ENCODE measurements around the gene KMT2D. TPM values are rescaled to one million over a fixed set of nuclear protein-coding genes. Genes with fewer than 3 reads are reported as not detected.

The KMT2D gene
- total RNA-seq, 2 donors from 2014 or later = 68.6 to 84.2 TPM

DNA sequence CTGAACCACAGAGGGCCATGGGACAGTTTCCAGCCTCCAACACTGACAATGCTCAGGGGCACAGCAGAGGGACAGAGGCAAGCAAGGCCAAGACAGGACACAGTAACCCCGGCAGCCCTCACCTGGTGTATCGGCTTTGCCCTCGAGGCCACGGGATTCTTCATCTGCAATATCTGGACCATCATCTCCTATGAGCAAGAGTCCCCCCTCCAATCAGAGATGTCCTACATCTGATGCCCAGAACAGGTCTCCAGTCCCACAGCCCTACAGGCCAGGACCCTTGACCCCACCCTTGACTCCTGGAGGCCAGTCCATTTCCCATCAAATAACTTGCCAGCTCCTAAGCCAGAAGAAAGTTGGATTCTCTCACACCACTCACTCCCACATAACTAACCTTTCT lies 17.4 kb downstream of the KMT2D start:
- no peak for ATAC-seq (replicated peaks in 1 of 2)
- H3K36me3 Mint-ChIP-seq (ENCODE audit: insufficient read depth in 2 of 2) = peaks cover 19 to 20% of the 10 kb centered on the region in 2 donors
- H3K27me3 Mint-ChIP-seq (ENCODE audit: low read depth) = no peaks in the 10 kb centered on the region

DNA sequence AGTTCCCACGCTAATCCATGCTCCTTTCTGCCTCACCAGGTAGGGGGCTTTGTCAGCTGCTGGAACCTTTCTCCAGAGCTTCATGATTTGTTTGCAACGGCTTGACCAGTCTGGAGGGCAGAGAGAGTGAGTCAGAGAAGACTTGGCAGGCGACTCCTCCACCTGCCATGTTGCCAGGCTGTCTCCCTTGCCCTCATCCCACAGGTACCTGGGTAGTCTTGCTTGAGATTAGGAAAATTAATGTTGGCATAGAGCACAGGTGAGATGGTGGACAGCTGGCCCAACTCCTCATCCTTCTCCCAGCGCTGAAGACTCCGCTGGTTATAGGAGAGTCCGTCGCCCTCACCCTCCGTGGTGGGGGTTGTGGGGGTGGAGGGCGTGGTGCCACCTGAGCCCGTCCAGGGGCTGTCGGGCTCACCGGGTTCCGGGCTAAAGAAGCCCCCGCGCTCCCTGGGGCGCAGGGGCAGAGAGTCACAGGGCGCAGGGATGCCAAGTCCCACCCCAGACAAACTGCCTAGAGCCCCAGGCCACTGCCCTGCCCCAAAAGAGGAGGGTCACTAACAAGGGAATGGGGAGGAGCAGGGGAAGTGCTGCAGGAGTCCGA lies 18.6 kb downstream of the KMT2D start:
- DNase-seq = no peak
- Mint-ChIP-seq H3K4me1 (ENCODE audit: low read depth) (no peaks in the 10 kb centered on the region), H3K4me3 (no peak overlapping the region), H3K36me3 (ENCODE audit: insufficient read depth in 2 of 2) (peaks cover 15 to 20% of the 10 kb centered on the region in 2 donors), H3K9me3 (no peaks in the 10 kb centered on the region), H3K27ac (no peak overlapping the region), H3K27me3 (ENCODE audit: low read depth) (no peaks in the 10 kb centered on the region)
- ATAC-seq (replicated peaks in 1 of 2) = no peak

More for the DNA sequence above, 17.4 kb downstream of the KMT2D start:
- H3K4me3 Mint-ChIP-seq = no peak overlapping the region
- peak overlapping the region; percentile 46 for H3K27ac Mint-ChIP-seq
- H3K9me3 Mint-ChIP-seq = no peaks in the 10 kb centered on the region
- no peak for DNase-seq
- H3K4me1 Mint-ChIP-seq (ENCODE audit: low read depth) = no peaks in the 10 kb centered on the region

DNA sequence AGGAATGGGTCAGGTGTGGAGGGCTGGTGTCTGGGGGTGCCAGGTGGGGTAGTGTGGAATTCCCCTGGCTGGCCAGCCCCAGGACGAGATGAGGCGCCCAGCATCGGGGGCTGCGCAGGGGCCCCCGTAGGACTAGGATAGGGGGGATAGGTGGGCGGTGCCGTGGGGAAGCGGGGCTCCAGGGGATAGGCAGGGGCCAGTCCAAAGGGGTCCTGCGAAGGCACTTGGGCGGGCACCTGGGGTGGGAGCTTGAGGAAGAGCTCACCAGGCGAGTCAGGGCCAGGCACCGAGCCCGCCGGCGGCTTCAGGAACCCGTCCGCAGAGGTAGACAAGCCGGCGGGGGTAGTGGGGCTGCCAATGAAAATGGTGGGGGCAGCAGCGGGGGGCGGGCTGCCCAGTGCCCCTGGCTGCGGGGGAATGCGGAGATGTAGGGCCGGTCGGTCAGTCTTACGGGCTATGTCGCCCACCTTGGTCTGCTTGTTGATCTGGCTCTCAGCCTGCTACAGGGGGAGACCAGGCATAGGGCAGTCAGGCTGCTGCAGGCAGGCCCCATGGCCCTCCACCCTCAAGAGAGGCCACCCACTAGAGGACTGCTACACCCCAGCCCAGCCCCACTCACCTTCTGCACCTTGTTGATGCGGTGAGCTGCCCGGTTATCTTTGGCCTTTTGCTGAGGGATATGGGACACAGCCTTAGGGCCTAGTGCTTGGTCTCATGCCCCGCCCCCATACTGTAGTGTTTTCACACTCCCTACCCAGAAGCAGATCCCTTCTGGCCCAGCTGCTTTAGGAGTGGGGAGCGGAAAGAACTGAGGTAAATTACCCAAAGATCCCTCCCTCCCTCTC lies 19.3 kb downstream of the KMT2D start:
- H3K27ac Mint-ChIP-seq = no peak overlapping the region
- H3K4me1 Mint-ChIP-seq (ENCODE audit: low read depth) = no peaks in the 10 kb centered on the region
- H3K4me3 Mint-ChIP-seq = no peak overlapping the region
- ATAC-seq (replicated peaks in 1 of 2) (no peak), DNase-seq (no peak)
- H3K9me3 Mint-ChIP-seq = no peaks in the 10 kb centered on the region
- no peaks in the 10 kb centered on the region for H3K27me3 Mint-ChIP-seq (ENCODE audit: low read depth)
- peaks cover 13 to 24% of the 10 kb centered on the region in 2 donors for H3K36me3 Mint-ChIP-seq (ENCODE audit: insufficient read depth in 2 of 2)

DNA sequence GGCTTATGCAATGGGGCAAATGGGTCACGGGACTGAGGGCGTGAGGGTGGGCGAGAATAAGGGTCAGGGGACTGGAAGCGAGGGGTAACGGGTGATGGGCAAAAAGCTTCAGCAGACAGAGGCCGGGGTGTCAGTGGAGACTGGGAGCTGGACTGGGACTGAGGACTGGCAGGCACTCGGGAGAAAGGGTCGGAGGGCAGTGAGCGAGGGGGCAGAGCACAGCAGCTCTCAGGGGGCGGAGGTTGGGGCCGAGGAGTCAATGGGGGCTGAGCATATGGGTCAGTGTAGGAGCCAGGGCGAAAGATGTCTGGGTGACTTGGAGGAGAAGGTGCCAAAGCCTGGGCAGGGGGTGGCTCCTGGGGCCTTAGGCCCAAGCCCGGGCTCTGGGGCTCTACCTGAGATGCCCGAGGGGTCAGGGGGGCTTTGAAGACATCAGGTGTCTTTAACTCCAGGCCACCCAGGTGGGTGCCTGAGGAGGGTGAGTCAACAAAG lies 20.2 kb downstream of the KMT2D start:
- DNase-seq = no peak
- peaks cover 10 to 25% of the 10 kb centered on the region in 2 donors for H3K36me3 Mint-ChIP-seq (ENCODE audit: insufficient read depth in 2 of 2)
- ATAC-seq (replicated peaks in 1 of 2) = no peak
- H3K4me3 Mint-ChIP-seq = no peak overlapping the region
- H3K27me3 Mint-ChIP-seq (ENCODE audit: low read depth) = no peaks in the 10 kb centered on the region
- H3K9me3 Mint-ChIP-seq = no peaks in the 10 kb centered on the region
- no peaks in the 10 kb centered on the region for H3K4me1 Mint-ChIP-seq (ENCODE audit: low read depth)
- H3K27ac Mint-ChIP-seq = no peak overlapping the region

DNA sequence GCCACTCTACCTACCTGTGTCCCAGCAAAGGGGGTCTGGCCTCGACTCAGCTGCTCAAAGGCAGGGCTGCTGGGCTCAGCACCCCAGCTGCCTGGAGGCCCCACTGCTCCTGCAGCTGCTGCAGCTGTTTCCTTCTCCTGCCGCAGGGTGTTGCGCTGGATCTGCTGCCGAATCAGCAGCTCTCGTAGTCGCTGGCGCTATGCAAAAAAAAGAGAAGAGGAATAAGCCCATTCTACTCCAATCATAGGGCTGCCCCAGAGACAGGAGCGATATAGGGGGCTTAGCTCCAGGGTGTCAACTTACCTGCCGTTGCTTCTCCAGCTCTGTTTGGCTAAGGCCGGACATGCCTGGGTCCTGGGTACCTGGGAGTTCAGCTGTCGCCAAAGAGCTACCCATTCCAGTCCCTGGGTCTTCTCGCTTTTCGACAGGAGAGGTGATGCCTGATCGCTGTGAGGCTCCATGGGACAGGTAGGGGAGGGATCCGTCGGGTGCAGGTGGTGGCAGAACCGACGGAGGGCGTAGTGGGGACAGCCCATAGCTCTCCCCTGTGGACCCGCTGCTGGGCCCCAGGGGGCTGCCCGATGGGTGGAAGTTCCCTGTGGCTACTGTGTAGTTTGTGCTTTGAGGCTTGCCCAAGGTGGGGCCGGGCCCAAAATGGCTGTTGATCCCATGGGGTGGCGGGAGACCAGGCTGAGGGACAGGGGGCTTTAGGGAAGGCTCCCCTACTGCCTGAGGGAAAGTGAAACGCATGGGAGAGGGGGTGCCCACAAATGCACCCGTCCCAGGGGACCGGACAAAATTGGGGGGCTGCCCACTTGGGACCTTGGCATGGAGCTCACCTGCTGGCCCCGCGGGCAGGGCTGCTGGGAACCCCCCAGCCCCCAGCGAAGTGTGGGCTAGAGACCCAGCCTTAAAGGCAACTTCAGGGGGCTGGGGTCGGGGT lies 20.9 kb downstream of the KMT2D start:
- Mint-ChIP-seq H3K36me3 (ENCODE audit: insufficient read depth in 2 of 2) (peaks cover 10 to 22% of the 10 kb centered on the region in 2 donors), H3K27ac (no peak overlapping the region), H3K9me3 (no peaks in the 10 kb centered on the region), H3K4me1 (ENCODE audit: low read depth) (no peaks in the 10 kb centered on the region), H3K4me3 (no peak overlapping the region), H3K27me3 (ENCODE audit: low read depth) (no peaks in the 10 kb centered on the region)
- ATAC-seq (replicated peaks in 1 of 2) = no peak
- no peak for DNase-seq

DNA sequence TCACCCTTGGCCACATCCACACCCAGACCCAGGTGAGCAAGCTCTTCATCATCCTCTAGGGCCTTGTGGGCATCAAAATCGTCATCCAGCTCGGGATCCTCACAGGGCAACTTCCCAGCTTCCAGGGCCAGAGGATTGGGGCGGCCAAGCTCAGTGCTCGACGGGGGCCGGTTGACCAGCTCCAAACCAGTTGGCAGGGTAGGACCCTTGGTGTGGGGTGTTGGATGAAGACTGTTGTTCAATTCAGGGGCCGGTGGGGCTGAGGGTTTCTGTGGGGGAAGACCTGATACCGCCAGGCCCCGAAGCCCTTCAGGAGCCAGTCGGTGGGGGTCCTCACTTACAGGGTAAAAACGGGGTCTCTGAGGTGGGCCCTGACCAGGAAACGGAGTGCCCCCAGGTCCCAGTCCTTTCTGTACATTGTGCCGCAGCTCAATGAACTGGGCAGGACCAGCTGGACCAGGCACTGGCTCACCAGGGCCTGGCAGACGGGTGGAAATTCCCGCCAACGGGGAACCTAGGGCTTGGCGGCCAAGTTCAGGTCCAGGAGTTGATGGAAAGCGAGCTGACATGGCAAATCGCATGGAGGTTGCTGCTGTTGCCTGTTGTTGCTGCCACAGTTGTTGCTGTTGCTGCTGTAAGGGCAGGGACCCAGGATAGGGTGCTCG lies 22.2 kb downstream of the KMT2D start:
- H3K4me1 Mint-ChIP-seq (ENCODE audit: low read depth) = no peaks in the 10 kb centered on the region
- no peak for ATAC-seq (replicated peaks in 1 of 2)
- H3K36me3 Mint-ChIP-seq (ENCODE audit: insufficient read depth in 2 of 2) = peaks cover 8 to 20% of the 10 kb centered on the region in 2 donors
- no peaks in the 10 kb centered on the region for H3K9me3 Mint-ChIP-seq
- DNase-seq = no peak
- H3K27ac Mint-ChIP-seq = no peak overlapping the region
- H3K4me3 Mint-ChIP-seq = no peak overlapping the region
- no peaks in the 10 kb centered on the region for H3K27me3 Mint-ChIP-seq (ENCODE audit: low read depth)

DNA sequence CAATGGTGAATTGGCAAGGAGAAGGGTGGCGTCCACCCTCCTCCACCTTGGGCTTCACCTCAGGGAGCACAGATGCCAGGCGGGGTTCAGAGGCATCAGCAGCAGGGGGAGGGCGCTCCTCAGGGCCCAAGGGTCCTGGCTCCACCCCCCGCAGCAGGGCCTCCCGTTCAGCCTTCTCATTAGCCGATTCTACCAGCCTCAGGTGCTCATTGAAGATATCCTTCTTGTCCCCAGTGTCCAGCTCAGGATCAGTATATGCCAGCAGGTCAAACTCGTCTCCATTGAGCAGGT lies 22.7 kb downstream of the KMT2D start:
- no peak for DNase-seq
- no peaks in the 10 kb centered on the region for H3K4me1 Mint-ChIP-seq (ENCODE audit: low read depth)
- no peak overlapping the region for H3K27ac Mint-ChIP-seq
- peaks cover 4 to 20% of the 10 kb centered on the region in 2 donors for H3K36me3 Mint-ChIP-seq (ENCODE audit: insufficient read depth in 2 of 2)
- no peaks in the 10 kb centered on the region for H3K9me3 Mint-ChIP-seq
- H3K4me3 Mint-ChIP-seq = no peak overlapping the region
- no peaks in the 10 kb centered on the region for H3K27me3 Mint-ChIP-seq (ENCODE audit: low read depth)
- no peak for ATAC-seq (replicated peaks in 1 of 2)

DNA sequence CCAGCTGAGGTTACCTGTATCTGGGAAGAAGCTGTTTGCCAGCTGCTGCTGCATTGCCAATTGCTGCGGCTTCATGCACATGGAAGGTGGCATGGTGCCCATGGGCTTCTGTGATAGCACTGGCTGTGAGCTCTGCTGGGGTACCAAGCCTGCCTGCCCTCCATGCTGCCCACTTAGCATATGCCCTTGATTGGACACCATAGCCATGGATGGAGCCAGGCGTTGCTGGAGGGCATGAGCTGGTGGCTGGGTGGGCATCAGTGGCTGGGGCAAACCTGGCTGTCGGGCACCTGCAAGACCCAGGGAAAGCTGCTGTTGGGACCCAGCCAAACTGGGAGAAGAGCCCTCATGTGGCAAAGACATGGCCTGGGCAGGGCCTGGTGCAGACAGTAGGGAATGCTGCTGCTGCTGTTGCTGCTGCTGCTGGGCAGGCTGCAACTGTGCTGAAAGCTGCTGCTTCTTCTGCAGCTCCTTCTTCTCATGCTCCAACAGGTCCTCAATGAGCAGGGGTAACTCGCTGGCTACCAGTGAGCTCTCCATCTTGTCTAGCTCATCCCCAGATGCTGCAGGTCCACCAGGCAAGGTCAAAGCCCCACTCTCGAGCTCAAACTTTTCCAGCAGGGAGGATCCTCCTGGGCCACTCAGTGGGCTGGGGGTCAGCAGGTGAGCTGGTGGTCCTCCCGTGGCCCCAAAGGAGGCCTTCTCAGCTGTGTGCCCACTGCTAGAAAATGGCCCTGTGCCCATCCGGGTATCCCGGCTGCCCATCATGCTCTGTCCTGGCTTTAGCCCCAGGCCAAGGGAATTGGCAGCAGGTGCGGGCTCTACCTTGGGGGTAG lies 23.3 kb downstream of the KMT2D start:
- no peak for DNase-seq
- H3K36me3 Mint-ChIP-seq (ENCODE audit: insufficient read depth in 2 of 2) = peaks cover 4 to 17% of the 10 kb centered on the region in 2 donors
- H3K9me3 Mint-ChIP-seq = no peaks in the 10 kb centered on the region
- H3K27ac Mint-ChIP-seq = no peak overlapping the region
- no peak overlapping the region for H3K4me3 Mint-ChIP-seq
- no peaks in the 10 kb centered on the region for H3K27me3 Mint-ChIP-seq (ENCODE audit: low read depth)
- H3K4me1 Mint-ChIP-seq (ENCODE audit: low read depth) = no peaks in the 10 kb centered on the region
- no peak for ATAC-seq (replicated peaks in 1 of 2)

DNA sequence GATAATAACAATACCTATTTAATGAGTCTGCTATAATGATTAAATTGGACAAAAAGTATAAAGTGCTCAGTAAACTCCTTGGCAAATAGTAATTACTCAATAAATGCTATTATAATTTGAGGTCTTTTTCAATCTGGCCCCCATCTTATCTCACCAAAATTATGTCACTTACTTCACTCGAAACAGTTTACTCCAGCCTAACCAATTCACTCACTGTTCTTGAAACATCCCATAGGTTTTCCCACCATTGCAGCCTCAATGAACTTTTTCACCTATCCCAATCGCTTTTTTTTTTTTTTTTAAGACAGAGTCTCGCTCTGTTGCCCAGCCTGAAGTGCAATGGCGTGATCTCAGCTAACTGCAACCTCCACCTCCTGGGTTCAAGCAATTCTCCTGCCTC lies 24.6 kb downstream of the KMT2D start:
- Mint-ChIP-seq H3K27me3 (ENCODE audit: low read depth) (no peaks in the 10 kb centered on the region), H3K36me3 (ENCODE audit: insufficient read depth in 2 of 2) (peaks cover 2 to 18% of the 10 kb centered on the region in 2 donors), H3K27ac (no peak overlapping the region)

DNA sequence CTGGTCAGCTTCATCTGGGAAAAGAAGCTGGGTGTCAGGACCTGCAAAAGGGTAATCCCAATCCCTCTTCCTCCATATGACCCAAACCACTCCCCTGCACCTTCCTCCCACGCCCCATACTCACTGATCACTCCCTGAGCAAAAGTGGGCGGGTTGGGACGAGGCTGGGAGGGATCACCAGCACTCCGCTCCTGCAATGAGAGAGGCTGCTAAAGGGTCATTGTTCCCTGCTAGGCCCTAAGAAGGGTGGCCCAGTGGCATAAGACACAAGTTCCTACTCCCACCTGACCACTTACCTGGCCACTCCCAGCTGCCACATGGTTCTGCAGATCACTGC lies 26.3 kb downstream of the KMT2D start:
- H3K36me3 Mint-ChIP-seq (ENCODE audit: insufficient read depth in 2 of 2) = peaks cover 2 to 18% of the 10 kb centered on the region in 2 donors
- ATAC-seq (replicated peaks in 1 of 2) = no peak

More for the DNA sequence above, 24.6 kb downstream of the KMT2D start:
- DNase-seq (no peak), ATAC-seq (replicated peaks in 1 of 2) (no peak)
- Mint-ChIP-seq H3K4me1 (ENCODE audit: low read depth) (no peaks in the 10 kb centered on the region), H3K4me3 (no peak overlapping the region), H3K9me3 (no peaks in the 10 kb centered on the region)

DNA sequence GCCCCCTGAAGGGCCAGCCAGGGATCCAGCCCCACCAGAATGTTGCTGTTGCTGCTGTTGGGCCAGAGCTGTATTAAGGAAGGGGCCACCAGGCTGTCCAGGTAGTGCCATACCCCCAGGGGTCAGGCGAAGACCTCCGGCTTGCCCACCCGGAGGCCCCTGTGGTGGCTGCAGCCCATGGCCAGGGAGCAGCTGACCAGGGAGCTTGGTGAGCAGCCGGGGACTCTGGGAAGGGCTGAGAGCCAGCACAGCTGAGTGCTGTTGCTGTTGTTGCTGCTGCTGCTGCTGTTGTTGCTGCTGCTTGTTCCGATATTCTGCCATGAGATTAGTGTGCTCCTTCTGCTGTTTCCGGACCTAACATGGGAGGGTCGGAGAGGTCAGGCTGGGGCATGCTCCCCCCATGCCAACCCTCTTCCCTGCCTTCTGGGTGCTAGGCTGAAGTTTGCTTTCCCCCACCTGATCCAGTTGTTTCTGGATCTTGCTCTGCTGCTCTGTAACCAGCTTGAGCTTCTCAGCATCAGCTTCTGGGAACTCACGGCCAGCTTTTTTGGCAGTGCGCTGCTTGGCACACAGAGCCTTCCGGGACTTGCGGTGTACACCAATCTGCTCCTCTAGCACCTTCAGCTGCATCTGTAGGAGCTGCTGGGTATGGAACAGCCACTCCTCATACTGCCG lies 26.8 kb downstream of the KMT2D start:
- Mint-ChIP-seq H3K4me1 (ENCODE audit: low read depth) (no peaks in the 10 kb centered on the region), H3K9me3 (no peaks in the 10 kb centered on the region), H3K27ac (no peak overlapping the region), H3K27me3 (ENCODE audit: low read depth) (no peaks in the 10 kb centered on the region), H3K36me3 (ENCODE audit: insufficient read depth in 2 of 2) (peaks cover under 1 to 17% of the 10 kb centered on the region in 2 donors), H3K4me3 (no peak overlapping the region)
- no peak for DNase-seq
- no peak for ATAC-seq (replicated peaks in 1 of 2)

More for the DNA sequence above, 26.3 kb downstream of the KMT2D start:
- Mint-ChIP-seq H3K4me3 (no peak overlapping the region), H3K27me3 (ENCODE audit: low read depth) (no peaks in the 10 kb centered on the region), H3K27ac (no peak overlapping the region), H3K4me1 (ENCODE audit: low read depth) (no peaks in the 10 kb centered on the region), H3K9me3 (no peaks in the 10 kb centered on the region)
- no peak for DNase-seq

Measured in activated T-cell treated with anti-CD3 and anti-CD28 coated beads, Interleukin-2, amount 50 U/mL, for 72 hours (primary cell).